Measurements from ENCODE around the gene TSPAN10. TPM values are rescaled to one million over a fixed set of nuclear protein-coding genes. Genes with fewer than 3 reads are reported as not detected.
A peak's percentile ranks its signal among the peaks of the same experiment; 100 is the strongest.
"Not testable (repeated sequence)": the region's sequence is repeated elsewhere in the genome, so short reads cannot be mapped to it uniquely, and the experiment has no call there.

Gene TSPAN10
- total and polyA plus RNA-seq, 2 of the 13 experiments (the other 11 are each of a cell fraction or from before 2014, with no cell fraction given): 0.54 to 0.75 TPM

DNA sequence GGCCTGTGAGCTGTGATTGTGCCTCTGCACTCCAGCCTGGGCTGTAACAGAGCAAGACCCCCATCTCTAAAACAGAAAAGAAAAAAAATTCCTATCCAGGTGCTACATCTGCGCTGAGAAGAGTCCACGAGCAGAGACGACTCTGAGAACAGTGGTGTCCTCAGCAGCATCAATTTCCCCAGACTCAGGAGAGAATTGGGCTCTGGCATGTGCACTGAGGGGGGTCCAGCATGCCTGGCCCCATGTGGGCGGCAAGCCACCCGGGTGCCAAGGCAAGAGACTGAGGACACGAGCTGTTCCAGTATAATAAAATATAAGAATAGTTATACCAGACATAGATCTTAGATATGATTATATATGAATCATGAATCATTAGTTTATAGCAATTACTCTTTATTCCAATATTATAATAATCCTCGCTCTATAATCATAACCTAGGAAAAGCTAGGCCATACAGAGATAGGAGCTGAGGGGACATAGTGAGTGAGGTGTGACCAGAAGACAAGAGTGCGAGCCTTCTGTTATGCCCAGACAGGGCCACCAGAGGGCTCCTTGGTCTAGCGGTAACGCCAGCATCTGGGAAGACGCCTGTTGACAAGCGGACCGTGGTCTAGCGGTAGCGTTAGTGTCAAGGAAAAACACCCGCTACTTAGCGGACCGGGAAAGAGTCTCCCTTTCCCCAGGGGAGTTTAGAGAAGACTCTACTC is 38.7 kb downstream of the TSPAN10 start:
- DNase-seq (ENCODE audit: low spot score); H3K4me2 ChIP-seq (ENCODE audit: low read depth, low read length); H3K79me2 ChIP-seq (ENCODE audit: insufficient read depth, low read length); H3K4me3 ChIP-seq (replicated peaks in 1 of 3; ENCODE audit: insufficient read depth in 1 of 3, low read depth in 2 of 3, low read length in 3 of 3); H3K27me3 ChIP-seq (ENCODE audit: control insufficient read depth in 1 of 2, insufficient read depth in 2 of 2, low read length in 2 of 2); in situ Hi-C loops (cut with HindIII; ENCODE audit: extremely low pct_ligation_motif_present, low pct_unique_long_range_greater_than_20kb); H3K9ac ChIP-seq (ENCODE audit: insufficient read depth, low read depth, low read length); H4K20me1 ChIP-seq (ENCODE audit: insufficient read depth, low read length); CTCF ChIA-PET (ENCODE audit: low intra/inter-chr PET ratio, low total read pairs); H3K27ac ChIP-seq (ENCODE audit: extremely low read length, insufficient read depth, low read length); intact Hi-C loops (cut with micrococcal nuclease; ENCODE audit: unreplicated experiment); H2AFZ ChIP-seq (ENCODE audit: low read length); BruUV-seq (replicated peaks); H3K9me3 ChIP-seq (ENCODE audit: low read length); TF ChIP-seq FOXA1 (IDR thresholded peaks at IDR 0.05); GABPA (CRISPR knock-in tag; IDR thresholded peaks at IDR 0.05; ENCODE audit: low read depth): not testable (repeated sequence)
- WGBS (ENCODE audit: low lambda C conversion rate): 38% methylated on average over 18 of the region's 18 CpGs
- H3K36me3 ChIP-seq (replicated peaks in 1 of 2; ENCODE audit: control insufficient read depth in 1 of 2, insufficient read depth in 2 of 2, low read length in 2 of 2): peaks cover 24 to 32% of the 10 kb centered on the region in 2 experiments; a peak in 4 of 5 replicates
- POLR2A ChIA-PET: interaction anchor here (1.0 to 3.8 kb wide), 4 partner anchors 9 to 37 kb away, joined by 3 to 13 read pairs (median 6); partner anchors contain the start of genes CCDC137, MRPL12, OXLD1 and SLC25A10
- H3K4me1 ChIP-seq (ENCODE audit: insufficient read depth, low read length): peaks cover 21% of the 10 kb centered on the region
- FAIRE-seq: peak; percentile 42
- peak; percentile 14; the same call in 1 of the 3 replicates for ATAC-seq
- peak; percentile 76 for TF ChIP-seq CTCF (CRISPR knock-in tag; IDR thresholded peaks at IDR 0.05)
- TF ChIP-seq RAD21 (CRISPR knock-in tag; IDR thresholded peaks at IDR 0.05): peak; percentile 67
- peak; percentile 78 for TF ChIP-seq KDM2A (CRISPR knock-in tag; IDR thresholded peaks at IDR 0.05; ENCODE audit: borderline replicate concordance, low read depth)
- peak; percentile 37; the same call in 1 of the 2 replicates for TF ChIP-seq CBX5 (CRISPR knock-in tag; IDR thresholded peaks at IDR 0.05; ENCODE audit: borderline replicate concordance)
- TF ChIP-seq HMGXB4 (CRISPR knock-in tag; IDR thresholded peaks at IDR 0.05; ENCODE audit: borderline replicate concordance in 1 of 2, low read depth in 1 of 2): peak in 1 of 2 experiments; percentile 60; a peak in 1 of 4 replicates
- TF ChIP-seq, protein P1, sequence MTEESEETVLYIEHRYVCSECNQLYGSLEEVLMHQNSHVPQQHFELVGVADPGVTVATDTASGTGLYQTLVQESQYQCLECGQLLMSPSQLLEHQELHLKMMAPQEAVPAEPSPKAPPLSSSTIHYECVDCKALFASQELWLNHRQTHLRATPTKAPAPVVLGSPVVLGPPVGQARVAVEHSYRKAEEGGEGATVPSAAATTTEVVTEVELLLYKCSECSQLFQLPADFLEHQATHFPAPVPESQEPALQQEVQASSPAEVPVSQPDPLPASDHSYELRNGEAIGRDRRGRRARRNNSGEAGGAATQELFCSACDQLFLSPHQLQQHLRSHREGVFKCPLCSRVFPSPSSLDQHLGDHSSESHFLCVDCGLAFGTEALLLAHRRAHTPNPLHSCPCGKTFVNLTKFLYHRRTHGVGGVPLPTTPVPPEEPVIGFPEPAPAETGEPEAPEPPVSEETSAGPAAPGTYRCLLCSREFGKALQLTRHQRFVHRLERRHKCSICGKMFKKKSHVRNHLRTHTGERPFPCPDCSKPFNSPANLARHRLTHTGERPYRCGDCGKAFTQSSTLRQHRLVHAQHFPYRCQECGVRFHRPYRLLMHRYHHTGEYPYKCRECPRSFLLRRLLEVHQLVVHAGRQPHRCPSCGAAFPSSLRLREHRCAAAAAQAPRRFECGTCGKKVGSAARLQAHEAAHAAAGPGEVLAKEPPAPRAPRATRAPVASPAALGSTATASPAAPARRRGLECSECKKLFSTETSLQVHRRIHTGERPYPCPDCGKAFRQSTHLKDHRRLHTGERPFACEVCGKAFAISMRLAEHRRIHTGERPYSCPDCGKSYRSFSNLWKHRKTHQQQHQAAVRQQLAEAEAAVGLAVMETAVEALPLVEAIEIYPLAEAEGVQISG (CRISPR knock-in tag; IDR thresholded peaks at IDR 0.05): peak; percentile 41; the same call in 1 of the 2 replicates
- TF ChIP-seq FOXA1 (CRISPR knock-in tag; IDR thresholded peaks at IDR 0.05): peak; percentile 74
- 0 out of 2 replicates have a peak, but pooled peaks have one; percentile 7 for TF ChIP-seq GABPA (IDR thresholded peaks at IDR 0.05; ENCODE audit: low read depth, low read length)
- TF ChIP-seq ZNF547 (CRISPR knock-in tag; IDR thresholded peaks at IDR 0.05): 0 out of 2 replicates have a peak, but pooled peaks have one; percentile 44
- TF ChIP-seq BCL3 (CRISPR knock-in tag; IDR thresholded peaks at IDR 0.05): 0 out of 2 replicates have a peak, but pooled peaks have one; percentile 24
- TF ChIP-seq ZGPAT (CRISPR knock-in tag; IDR thresholded peaks at IDR 0.05): peak; percentile 55; the same call in 1 of the 2 replicates
- TF ChIP-seq STAG1 (CRISPR knock-in tag; IDR thresholded peaks at IDR 0.05): peak; percentile 72

Measured in HepG2 (cell line).